MM.1S (cell line): Measurements from ENCODE around the gene ZCWPW2.

Experiments used
- DNase-seq: peaks from one replicate; pipeline ENCODE4 v3.0.0-alpha.2; 2015
- H2AFZ ChIP-seq: fragments of 300-600 bp; sonication (generic); 2 replicates; pipeline ENCODE4 v1.6.0; 2016; ENCODE audit warnings: antibody characterized with exemption, low read length
- H3F3A ChIP-seq: fragments of 300-600 bp; sonication (generic); 2 replicates; pipeline ENCODE4 v1.6.1; 2016; ENCODE audit warnings: mild to moderate bottlenecking, antibody characterized with exemption, low read length, moderate library complexity, mixed read lengths; ENCODE audit not compliant: insufficient read depth
- H3K27ac ChIP-seq: fragments of 300-600 bp; sonication (generic); 2 replicates; pipeline ENCODE4 v1.5.1; 2016; ENCODE audit warnings: mild to moderate bottlenecking, low read length
- H3K27me3 ChIP-seq: fragments of 300-600 bp; sonication (generic); replicated peaks from 2 replicates; pipeline ENCODE4 v1.6.0; 2016; ENCODE audit warnings: low read length; ENCODE audit not compliant: insufficient read depth
- H3K36me3 ChIP-seq: fragments of 300-600 bp; sonication (generic); replicated peaks from 2 replicates; pipeline ENCODE4 v1.6.1; 2016; ENCODE audit warnings: mild to moderate bottlenecking, low read length, mixed read lengths; ENCODE audit not compliant: insufficient read depth
- H3K4me1 ChIP-seq: fragments of 300-600 bp; sonication (generic); 2 replicates; pipeline ENCODE4 v1.6.1; 2016; ENCODE audit warnings: low read length, mixed read lengths
- H3K4me2 ChIP-seq: fragments of 300-600 bp; sonication (generic); 2 replicates; pipeline ENCODE4 v1.6.0; 2016; ENCODE audit warnings: low read depth, low read length
- H3K4me3 ChIP-seq: fragments of 300-600 bp; sonication (generic); 2 replicates; pipeline ENCODE4 v1.5.1; 2016; ENCODE audit warnings: low read length, mixed read lengths
- H3K79me2 ChIP-seq: fragments of 300-600 bp; sonication (generic); 2 replicates; pipeline ENCODE4 v1.6.1; 2016; ENCODE audit warnings: mixed run types, low read length, mixed read lengths
- H3K9ac ChIP-seq: fragments of 300-600 bp; sonication (generic); 2 replicates; pipeline ENCODE4 v1.6.1; 2016; ENCODE audit warnings: low read length, mixed read lengths
- H3K9me2 ChIP-seq: fragments of 300-600 bp; sonication (generic); replicated peaks from 2 replicates; pipeline ENCODE4 v1.6.1; 2016; ENCODE audit warnings: mild to moderate bottlenecking, low read length, mixed read lengths; ENCODE audit not compliant: insufficient read depth
- H3K9me3 ChIP-seq: fragments of 300-600 bp; sonication (generic); replicated peaks from 2 replicates; pipeline ENCODE4 v1.6.1; 2016; ENCODE audit warnings: mild to moderate bottlenecking, low read length, mixed read lengths; ENCODE audit not compliant: insufficient read depth
- H4K20me1 ChIP-seq: fragments of 300-600 bp; sonication (generic); 2 replicates; pipeline ENCODE4 v1.6.1; 2016; ENCODE audit warnings: mild to moderate bottlenecking, low read length, moderate library complexity, mixed read lengths; ENCODE audit not compliant: insufficient read depth
- EZH2 ChIP-seq: fragments of 300-600 bp; sonication (generic); optimal IDR thresholded peaks from 2 replicates; pipeline ENCODE3; 2017; ENCODE audit warnings: low read depth, mild to moderate bottlenecking, antibody characterized with exemption, low read length, mixed read lengths
- EZH2phosphoT487 ChIP-seq: fragments of 300-600 bp; sonication (generic); IDR thresholded peaks from 2 replicates; pipeline ENCODE4 v1.6.1; 2018; ENCODE audit warnings: antibody characterized with exemption, low read length
- TF ChIP-seq, protein P1 (sequence below): fragments of 300-600 bp; sonication (generic); IDR thresholded peaks from 2 replicates; pipeline ENCODE4 v1.5.1; 2016; ENCODE audit warnings: antibody characterized with exemption, low read length, mixed read lengths

Gene ZCWPW2

DNA sequence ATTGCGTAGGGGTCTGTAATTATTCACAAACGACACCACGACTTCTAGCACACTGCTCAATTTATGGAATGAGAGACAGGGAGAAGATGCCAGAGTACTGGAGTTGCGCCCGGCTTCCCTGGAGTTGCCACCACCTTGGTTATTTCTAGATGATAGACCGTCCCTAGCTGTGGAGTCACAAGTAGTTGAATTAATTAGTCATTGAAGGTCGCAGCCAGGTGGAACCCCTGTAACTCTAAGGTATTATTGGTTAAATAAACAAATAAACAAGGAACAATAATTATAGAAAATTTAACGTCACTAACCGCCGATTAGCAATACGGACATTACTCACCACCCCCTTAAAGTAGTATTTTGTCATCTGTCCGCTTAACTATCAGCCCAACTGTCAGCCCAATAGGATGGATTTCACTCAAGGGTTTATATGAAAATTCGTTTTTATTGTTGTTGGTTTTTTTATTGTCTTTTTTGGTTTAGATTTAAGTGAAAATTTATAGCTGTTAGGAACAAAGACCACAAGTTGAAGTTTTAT is 1.0 kb downstream of the ZCWPW2 start:
- Histone ChIP-seq H3K4me1 (peaks cover 18% of the 10 kb centered on the region), H3F3A (no peaks in the 10 kb centered on the region), H3K9ac (peak overlapping the region; percentile 99; the same call in 1 of the 2 replicates), H3K9me3 (no peaks in the 10 kb centered on the region), H3K9me2 (no peaks in the 10 kb centered on the region), H3K79me2 (peaks cover 47% of the 10 kb centered on the region), H3K27me3 (no peaks in the 10 kb centered on the region), H3K36me3 (no peaks in the 10 kb centered on the region), H3K27ac (peak overlapping the region; percentile 94; the same call in 1 of the 2 replicates), H3K4me2 (peak overlapping the region; percentile 82), H2AFZ (peak overlapping the region; percentile 97), H3K4me3 (peak overlapping the region; percentile 95), H4K20me1 (no peaks in the 10 kb centered on the region)
- no peak for DNase-seq
- TF ChIP-seq, protein P1, sequence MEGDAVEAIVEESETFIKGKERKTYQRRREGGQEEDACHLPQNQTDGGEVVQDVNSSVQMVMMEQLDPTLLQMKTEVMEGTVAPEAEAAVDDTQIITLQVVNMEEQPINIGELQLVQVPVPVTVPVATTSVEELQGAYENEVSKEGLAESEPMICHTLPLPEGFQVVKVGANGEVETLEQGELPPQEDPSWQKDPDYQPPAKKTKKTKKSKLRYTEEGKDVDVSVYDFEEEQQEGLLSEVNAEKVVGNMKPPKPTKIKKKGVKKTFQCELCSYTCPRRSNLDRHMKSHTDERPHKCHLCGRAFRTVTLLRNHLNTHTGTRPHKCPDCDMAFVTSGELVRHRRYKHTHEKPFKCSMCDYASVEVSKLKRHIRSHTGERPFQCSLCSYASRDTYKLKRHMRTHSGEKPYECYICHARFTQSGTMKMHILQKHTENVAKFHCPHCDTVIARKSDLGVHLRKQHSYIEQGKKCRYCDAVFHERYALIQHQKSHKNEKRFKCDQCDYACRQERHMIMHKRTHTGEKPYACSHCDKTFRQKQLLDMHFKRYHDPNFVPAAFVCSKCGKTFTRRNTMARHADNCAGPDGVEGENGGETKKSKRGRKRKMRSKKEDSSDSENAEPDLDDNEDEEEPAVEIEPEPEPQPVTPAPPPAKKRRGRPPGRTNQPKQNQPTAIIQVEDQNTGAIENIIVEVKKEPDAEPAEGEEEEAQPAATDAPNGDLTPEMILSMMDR, result no peak
- no peak for TF ChIP-seq EZH2
- TF ChIP-seq EZH2phosphoT487, result no peak

GRCh38 chr3:28376424-28376823 is 27.9 kb downstream of the ZCWPW2 start:
- Histone ChIP-seq H3K79me2 (no peaks in the 10 kb centered on the region), H3K36me3 (no peaks in the 10 kb centered on the region), H2AFZ (no peak overlapping the region), H4K20me1 (no peaks in the 10 kb centered on the region), H3F3A (no peaks in the 10 kb centered on the region), H3K4me2 (no peak overlapping the region), H3K9ac (no peak overlapping the region), H3K4me3 (no peak overlapping the region), H3K9me2 (no peaks in the 10 kb centered on the region), H3K9me3 (no peaks in the 10 kb centered on the region), H3K4me1 (no peaks in the 10 kb centered on the region), H3K27me3 (no peaks in the 10 kb centered on the region), H3K27ac (no peak overlapping the region)
- no peak for DNase-seq
- TF ChIP-seq EZH2 (no peak), EZH2phosphoT487 (no peak)
- TF ChIP-seq, protein P1, result no peak

GRCh38 chr3:28386049-28386448 is 37.5 kb downstream of the ZCWPW2 start:
- Histone ChIP-seq H3K9me3 (no peaks in the 10 kb centered on the region), H3K9ac (no peak overlapping the region), H3K4me3 (no peak overlapping the region), H3K27ac (no peak overlapping the region), H2AFZ (no peak overlapping the region), H3K36me3 (no peaks in the 10 kb centered on the region), H3F3A (no peaks in the 10 kb centered on the region), H3K4me2 (no peak overlapping the region), H4K20me1 (no peaks in the 10 kb centered on the region), H3K4me1 (no peaks in the 10 kb centered on the region), H3K79me2 (no peaks in the 10 kb centered on the region), H3K9me2 (no peaks in the 10 kb centered on the region), H3K27me3 (no peaks in the 10 kb centered on the region)
- no peak for DNase-seq
- TF ChIP-seq EZH2phosphoT487, result no peak
- TF ChIP-seq, protein P1, result no peak
- no peak for TF ChIP-seq EZH2
